ENCODE results near the gene CACHD1.
"Not testable (repeated sequence)": the region's sequence is repeated elsewhere in the genome, so short reads cannot be mapped to it uniquely, and the experiment has no call there.

CACHD1 gene

GRCh38 chr1:64588876-64589275 lies 118.9 kb downstream of the CACHD1 start:
- DNase-seq (ENCODE audit: low spot score), result no peak

DNA sequence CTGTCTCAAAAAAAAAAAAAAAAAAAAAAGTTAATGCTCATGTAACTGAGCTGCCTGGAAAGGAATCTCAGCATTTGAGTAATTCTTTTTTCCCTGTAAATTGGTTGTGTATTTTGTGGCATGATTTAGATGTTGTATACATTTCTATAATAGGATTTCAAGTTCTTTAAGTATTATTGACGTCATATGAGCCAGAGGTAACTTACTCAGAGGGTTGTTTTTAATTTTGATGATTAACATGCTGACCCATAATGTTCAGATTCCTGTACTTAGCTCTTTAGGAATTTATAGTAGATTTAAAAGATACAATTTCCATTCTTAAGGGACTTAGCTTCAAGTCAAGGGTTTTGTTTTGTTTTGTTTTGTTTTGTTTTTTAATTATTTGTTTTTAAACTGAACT lies 120.4 kb downstream of the CACHD1 start:
- DNase-seq (ENCODE audit: low spot score), result no peak

- no peak for DNase-seq (ENCODE audit: low spot score)
Measured at GRCh38 chr1:64594446-64594845, 124.5 kb downstream of the CACHD1 start.

GRCh38 chr1:64595871-64596515 lies 126.1 kb downstream of the CACHD1 start:
- no peak for DNase-seq (ENCODE audit: low spot score)

DNA sequence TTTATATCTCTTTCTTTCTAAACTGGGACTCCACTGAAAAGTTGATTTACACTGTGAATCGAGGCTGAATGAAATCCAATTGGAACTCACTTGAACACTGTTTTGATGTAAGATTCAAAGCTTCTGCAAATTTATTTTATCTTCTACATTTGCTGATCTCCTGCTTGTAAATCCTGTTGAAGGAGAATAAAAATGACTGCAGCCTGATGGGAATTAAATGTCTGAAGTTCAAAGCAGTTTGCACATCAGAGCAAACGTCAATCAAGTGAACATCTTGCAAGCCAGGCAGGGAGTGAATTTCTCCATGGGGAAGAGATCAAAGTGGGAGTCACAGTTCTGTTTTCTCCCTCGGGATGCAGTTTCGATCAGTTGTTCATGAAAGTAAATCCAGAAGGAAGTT lies 127.2 kb downstream of the CACHD1 start:
- DNase-seq (ENCODE audit: low spot score), result no peak

DNA sequence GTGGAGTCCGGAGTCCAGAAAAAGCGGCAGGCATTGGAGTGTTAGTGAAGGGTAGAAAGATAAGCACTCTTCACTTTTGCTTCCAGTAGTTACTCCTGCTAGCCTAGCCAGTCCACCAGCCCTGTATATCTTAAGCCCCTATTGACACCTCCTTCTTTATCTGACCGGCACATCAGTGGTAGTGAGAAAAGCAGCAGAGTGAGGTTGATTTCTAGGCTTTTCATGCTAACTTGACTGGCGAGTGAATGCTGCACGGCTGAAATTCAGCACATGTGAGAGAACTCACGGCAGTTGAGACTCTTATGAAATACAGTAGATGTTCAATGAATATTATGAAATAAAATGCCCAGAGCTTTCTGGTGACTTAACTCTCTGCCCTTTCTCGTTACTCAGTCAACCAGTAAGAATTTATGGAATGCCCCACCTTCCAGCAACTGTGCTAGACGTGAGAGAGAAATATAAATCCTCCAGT lies 128.2 kb downstream of the CACHD1 start:
- no peak for DNase-seq (ENCODE audit: low spot score)

- DNase-seq (ENCODE audit: low spot score), result no peak
Measured at GRCh38 chr1:64599242-64599641, 129.3 kb downstream of the CACHD1 start.

DNA sequence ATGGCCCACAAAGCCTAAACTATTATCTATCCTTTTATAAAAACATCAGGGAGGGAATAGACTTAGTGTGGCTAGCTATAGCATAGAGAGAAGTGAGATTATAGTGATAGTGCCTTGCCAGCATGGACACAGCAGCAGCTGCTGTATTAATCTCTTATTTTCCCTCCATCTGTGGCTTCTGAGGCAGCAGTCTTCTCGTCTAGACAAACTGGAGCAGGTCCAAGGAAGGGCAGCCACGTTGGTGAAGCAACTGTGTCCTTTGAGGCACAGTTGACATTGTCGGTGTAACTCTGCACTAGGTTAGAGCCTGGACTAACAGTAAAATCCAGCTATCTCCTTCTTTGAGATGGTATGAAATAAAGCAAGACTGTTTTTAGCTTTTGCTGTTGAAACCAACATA lies 131.3 kb downstream of the CACHD1 start:
- DNase-seq (ENCODE audit: low spot score), result no peak

DNA sequence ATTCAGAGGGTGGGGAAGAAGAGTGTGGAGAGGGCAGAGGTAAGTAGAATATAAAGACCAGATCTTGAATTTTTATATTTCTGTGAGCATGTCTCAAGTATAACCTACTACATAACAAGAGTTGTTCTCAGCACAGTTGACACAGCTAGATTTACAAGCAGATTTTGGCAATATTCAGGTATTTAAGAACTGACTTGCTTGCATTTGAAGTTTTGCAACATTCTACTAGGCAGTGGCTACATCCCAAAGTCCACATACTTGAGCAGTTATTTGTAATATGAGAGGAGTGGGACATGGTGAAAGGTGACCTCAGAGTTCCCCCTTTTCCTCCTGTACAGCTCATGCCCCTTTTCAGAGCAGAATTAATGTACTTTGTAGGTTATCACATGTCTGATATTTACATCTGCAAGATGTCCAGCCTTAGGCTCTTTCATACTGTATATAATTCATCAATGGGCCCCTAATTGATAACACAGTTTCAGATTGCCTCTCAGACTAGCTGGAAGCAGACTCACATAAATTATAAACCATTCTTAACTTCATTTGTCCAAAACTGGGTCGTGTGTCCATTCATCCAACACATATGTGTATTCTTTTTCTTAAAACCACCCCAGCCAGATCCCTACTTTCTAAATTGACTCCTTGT lies 138.2 kb downstream of the CACHD1 start:
- DNase-seq (ENCODE audit: low spot score), result no peak

DNA sequence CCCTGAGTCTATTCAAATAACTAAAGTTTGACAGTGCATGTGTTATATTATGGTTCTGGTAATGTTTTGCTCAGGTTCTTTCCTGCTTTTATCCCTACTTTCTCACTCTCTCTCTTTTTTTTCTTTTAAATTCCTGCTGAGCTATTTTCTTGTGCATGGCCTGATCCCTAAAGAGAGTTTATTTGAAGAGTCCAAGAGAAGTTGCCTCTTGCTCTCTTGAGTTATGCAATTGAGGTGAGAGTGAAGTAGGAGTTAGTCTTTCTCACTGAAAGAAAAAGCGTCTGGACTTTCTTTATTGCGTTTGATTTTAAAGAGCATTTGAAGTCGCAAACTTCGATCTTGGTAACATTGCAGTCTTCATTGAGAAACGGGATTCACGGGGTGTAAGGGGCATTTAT lies 138.7 kb downstream of the CACHD1 start:
- DNase-seq (ENCODE audit: low spot score), result no peak

- not testable (repeated sequence) for DNase-seq (ENCODE audit: low spot score)
Measured at GRCh38 chr1:64610950-64611349, 141.0 kb downstream of the CACHD1 start.

- no peak for DNase-seq (ENCODE audit: low spot score)
Measured at GRCh38 chr1:64616039-64616438, 146.1 kb downstream of the CACHD1 start.

DNA sequence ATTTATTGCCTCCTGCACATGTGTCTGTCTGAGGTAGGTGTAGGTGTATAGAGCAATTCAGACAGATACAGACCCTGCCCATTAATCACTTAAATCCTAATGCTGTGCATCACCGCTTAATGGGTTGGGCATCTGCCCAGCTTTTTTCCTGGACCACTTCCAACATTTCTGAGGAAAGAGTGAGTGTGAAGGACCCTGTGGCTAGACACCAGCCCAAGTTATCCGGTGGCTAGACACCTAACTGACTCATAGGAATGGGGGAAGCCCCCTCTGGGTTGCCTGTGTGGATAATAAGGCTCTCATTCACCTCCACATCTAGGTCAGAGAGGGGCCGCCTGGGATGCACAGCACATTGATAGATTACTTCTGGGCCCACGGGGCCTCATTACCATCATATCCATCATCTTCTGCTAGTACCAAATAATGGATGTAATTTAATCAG lies 153.8 kb downstream of the CACHD1 start:
- no peak for DNase-seq (ENCODE audit: low spot score)

GRCh38 chr1:64624218-64624713 lies 154.3 kb downstream of the CACHD1 start:
- DNase-seq (ENCODE audit: low spot score), result no peak

- DNase-seq (ENCODE audit: low spot score), result no peak
Measured at GRCh38 chr1:64624808-64625207, 154.9 kb downstream of the CACHD1 start.

DNA sequence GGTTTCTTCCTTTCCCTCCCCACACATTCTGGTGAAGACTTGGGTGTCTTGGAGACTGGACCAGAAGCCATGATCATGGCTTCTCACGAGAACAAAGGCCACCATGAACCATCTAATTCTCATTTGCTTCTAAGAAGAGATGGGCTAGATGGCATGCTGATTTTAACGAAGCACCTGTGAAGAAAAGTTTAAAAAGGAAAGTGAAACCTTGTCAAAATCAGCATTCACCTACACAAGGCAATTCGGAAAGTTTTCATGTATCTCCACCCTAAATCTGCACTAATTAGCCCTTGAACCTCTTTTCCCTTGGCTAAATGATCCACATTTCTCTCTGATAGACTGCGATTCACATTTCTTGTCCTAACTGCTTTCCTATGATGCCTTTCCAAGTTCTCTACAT lies 160.7 kb downstream of the CACHD1 start:
- no peak for DNase-seq (ENCODE audit: low spot score)

DNA sequence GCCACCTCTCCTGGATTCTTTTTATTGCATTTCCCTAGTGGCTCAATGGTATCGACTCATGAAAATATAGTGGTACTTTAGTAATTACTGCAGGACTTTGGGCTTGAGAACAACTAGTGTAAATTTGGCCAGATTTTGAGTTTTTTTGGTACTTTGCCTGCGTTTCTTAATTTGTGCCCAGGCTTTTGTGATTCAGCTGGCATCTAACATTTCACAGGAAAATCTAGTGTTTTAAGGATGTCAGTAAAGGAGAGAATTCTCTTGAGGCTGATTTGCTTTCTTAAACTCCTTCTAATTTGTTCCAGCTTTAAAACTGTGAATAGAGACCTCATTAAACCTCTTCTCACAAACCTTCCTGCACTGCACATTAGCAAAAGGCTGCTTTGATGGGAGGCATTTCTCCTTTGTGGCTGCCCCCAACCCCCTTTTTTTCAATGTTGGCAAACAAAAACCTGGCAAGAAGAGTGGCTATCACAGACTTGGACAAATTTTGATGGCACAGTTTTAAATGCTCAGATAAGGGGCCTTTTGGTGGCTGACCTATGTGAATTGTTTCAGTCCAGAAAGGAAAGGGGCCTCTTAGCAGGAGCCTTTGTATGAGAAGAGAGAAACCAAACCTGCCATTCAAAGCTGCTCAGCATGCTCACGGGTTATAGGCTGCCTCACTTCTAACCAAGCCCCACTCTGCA lies 161.6 kb downstream of the CACHD1 start:
- DNase-seq (ENCODE audit: low spot score), result no peak

- no peak for DNase-seq (ENCODE audit: low spot score)
Measured at GRCh38 chr1:64632936-64633335, 163.0 kb downstream of the CACHD1 start.

GRCh38 chr1:64645735-64646134 lies 175.8 kb downstream of the CACHD1 start:
- no peak for DNase-seq (ENCODE audit: low spot score)

GRCh38 chr1:64650411-64650810 lies 180.5 kb downstream of the CACHD1 start:
- DNase-seq (ENCODE audit: low spot score), result no peak

DNA sequence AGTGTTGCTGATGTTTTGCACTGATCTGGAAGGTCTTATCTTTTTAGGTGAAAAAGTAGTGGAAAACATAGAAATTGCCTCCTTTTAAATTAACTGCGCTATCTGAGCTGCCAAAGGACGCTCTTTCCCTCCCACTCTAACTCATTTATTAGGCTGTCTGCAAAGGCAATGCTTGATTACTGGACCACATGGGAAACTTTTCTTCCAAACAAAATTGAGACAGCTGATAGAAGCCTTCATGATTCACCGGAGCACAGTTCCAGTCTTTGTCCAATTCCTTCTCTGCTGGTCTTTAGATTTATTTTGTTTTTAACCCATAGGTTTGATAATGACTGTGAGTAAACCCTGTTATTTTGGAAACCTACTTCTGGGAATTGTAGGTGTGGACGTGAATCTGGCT lies 181.9 kb downstream of the CACHD1 start:
- no peak for DNase-seq (ENCODE audit: low spot score)

DNA sequence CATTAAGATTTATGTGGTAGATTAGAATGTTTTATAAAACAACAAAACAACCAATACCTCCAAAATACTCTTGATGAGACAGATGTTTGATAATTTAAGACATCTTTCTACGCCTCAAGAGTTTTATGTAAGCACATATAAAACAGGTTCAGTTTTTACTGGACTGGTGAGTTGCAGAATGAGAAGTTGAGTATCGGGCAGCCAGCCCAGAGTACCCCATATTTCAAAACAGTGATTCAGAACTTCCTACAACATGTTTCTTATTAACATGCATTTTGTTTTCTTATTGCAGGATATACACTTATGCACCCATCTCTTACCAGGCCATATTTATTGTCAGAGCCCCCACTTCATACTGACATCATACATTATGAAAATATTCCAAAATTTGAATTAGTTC lies 183.5 kb downstream of the CACHD1 start:
- DNase-seq (ENCODE audit: low spot score), result no peak

All from CD4-positive, alpha-beta T cell treated with Interleukin-15 for 4 hours (primary cell).